Activated CD4-positive, alpha-beta T cell treated with anti-CD3 and anti-CD28 coated beads, Interleukin-2, amount 10 ng/mL, durations not matched to agents 7 days and 5 days (primary cell): Measurements from ENCODE around the gene ATG13. TPM values are rescaled to one million over a fixed set of nuclear protein-coding genes. Genes with fewer than 3 reads are reported as not detected.

Experiments
- CTCF ChIA-PET: fragments of 350-600 bp; sonication (Branson Sonifier 250); formaldehyde crosslinking; loops from one replicate; lab custom pipeline; 2021; ENCODE audit warnings: antibody characterized with exemption; lab: Charles Lee
- POLR2A ChIA-PET: fragments of 350-600 bp; sonication (Branson Sonifier 250); formaldehyde crosslinking; loops from one replicate; lab custom pipeline; 2021; ENCODE audit warnings: antibody characterized with exemption; lab: Charles Lee
- DNase-seq: peaks from one replicate; pipeline ENCODE4 v3.0.0-alpha.2; 2020
- H3K27ac Mint-ChIP-seq: one replicate; pipeline ENCODE4 v1.8.0; 2021; ENCODE audit warnings: mild to moderate bottlenecking, moderate library complexity, mixed read lengths
- H3K27me3 Mint-ChIP-seq: one replicate; pipeline ENCODE4 v1.8.0; 2021; ENCODE audit warnings: mixed read lengths
- H3K36me3 Mint-ChIP-seq: one replicate; pipeline ENCODE4 v1.8.0; 2021; ENCODE audit warnings: low read depth, mixed read lengths
- H3K4me1 Mint-ChIP-seq: one replicate; pipeline ENCODE4 v1.8.0; 2021; ENCODE audit warnings: mixed read lengths
- H3K4me3 Mint-ChIP-seq: one replicate; pipeline ENCODE4 v1.8.0; 2021; ENCODE audit warnings: mild to moderate bottlenecking, moderate library complexity, mixed read lengths
- H3K9me3 Mint-ChIP-seq: one replicate; pipeline ENCODE4 v1.8.0; 2021; ENCODE audit warnings: mixed read lengths
- total RNA-seq, 2 experiments: library from RNA; stranded (reverse); gene quantifications; one replicate each; pipeline ENCODE4 v1.2.3, GENCODE V29; 2021

The ATG13 gene
- total RNA-seq, 2 experiments from 2014 or later, result 56.8 to 62.1 TPM

- CTCF ChIA-PET, result interaction anchor here (0.6 to 1.9 kb wide), 3 partner anchors 10 to 329 kb away, joined by 3 to 5 read pairs (median 4); no protein-coding TSS in a partner anchor
- Mint-ChIP-seq H3K27me3 (no peaks in the 10 kb centered on the region), H3K4me3 (no peak overlapping the region), H3K4me1 (peaks cover 16% of the 10 kb centered on the region), H3K27ac (no peak overlapping the region), H3K9me3 (no peaks in the 10 kb centered on the region), H3K36me3 (peaks cover 33% of the 10 kb centered on the region)
- POLR2A ChIA-PET, result interaction anchor here (0.7 kb wide), 1 partner anchor 523 kb away, joined by 3 read pairs; no protein-coding TSS in a partner anchor
- DNase-seq, result no peak
These were observed 63.5 kb downstream of the ATG13 start for GRCh38 chr11:46680815-46681214.

GRCh38 chr11:46681814-46682213 is 64.5 kb downstream of the ATG13 start:
- peaks cover 9% of the 10 kb centered on the region for H3K4me1 Mint-ChIP-seq
- POLR2A ChIA-PET, result no interaction called here

GRCh38 chr11:46682773-46683752 is 65.7 kb downstream of the ATG13 start:
- H3K9me3 Mint-ChIP-seq, result no peaks in the 10 kb centered on the region
- DNase-seq, result no peak
- ChIA-PET CTCF (interaction anchor here (0.8 to 1.8 kb wide), 3 partner anchors 12 to 67 kb away, joined by 3 to 6 read pairs (median 5); no protein-coding TSS in a partner anchor), POLR2A (no interaction called here)
- H3K27ac Mint-ChIP-seq, result no peak overlapping the region
- H3K36me3 Mint-ChIP-seq, result peaks cover 37% of the 10 kb centered on the region
- peaks cover 4% of the 10 kb centered on the region for H3K4me1 Mint-ChIP-seq
- H3K27me3 Mint-ChIP-seq, result no peaks in the 10 kb centered on the region
- H3K4me3 Mint-ChIP-seq, result no peak overlapping the region

More at GRCh38 chr11:46681814-46682213, 64.5 kb downstream of the ATG13 start:
- no peaks in the 10 kb centered on the region for H3K27me3 Mint-ChIP-seq
- no peak for DNase-seq
- H3K4me3 Mint-ChIP-seq, result no peak overlapping the region
- no peak overlapping the region for H3K27ac Mint-ChIP-seq
- H3K36me3 Mint-ChIP-seq, result peaks cover 33% of the 10 kb centered on the region
- CTCF ChIA-PET, result interaction anchor here (1.9 kb wide), 1 partner anchor 12 kb away, joined by 5 read pairs; no protein-coding TSS in a partner anchor
- H3K9me3 Mint-ChIP-seq, result no peaks in the 10 kb centered on the region

DNA sequence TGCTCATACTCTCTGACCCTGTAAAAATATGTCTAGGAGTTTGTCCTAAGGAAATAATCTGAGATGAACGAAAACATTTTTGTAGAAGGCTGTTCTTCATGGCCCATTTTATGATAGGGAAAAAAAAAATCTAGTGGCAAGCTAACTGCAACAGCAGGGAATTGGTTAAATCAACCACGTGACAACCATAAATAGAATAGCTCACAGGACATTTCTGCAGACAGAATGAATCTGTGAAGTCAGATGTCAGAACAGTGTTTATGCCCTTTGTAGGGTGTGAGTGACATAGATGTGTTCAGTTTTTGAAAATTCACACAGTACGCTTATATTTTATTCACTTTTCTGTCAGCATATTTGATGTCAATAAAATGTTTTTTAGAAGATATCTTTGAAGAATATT is 67.0 kb downstream of the ATG13 start:
- DNase-seq, result no peak
- no peaks in the 10 kb centered on the region for H3K27me3 Mint-ChIP-seq
- ChIA-PET POLR2A (no interaction called here), CTCF (interaction anchor here (0.5 to 2.3 kb wide), 5 partner anchors 10 to 68 kb away, joined by 3 to 8 read pairs (median 3); no protein-coding TSS in a partner anchor)
- H3K27ac Mint-ChIP-seq, result no peak overlapping the region
- peaks cover 4% of the 10 kb centered on the region for H3K4me1 Mint-ChIP-seq
- H3K9me3 Mint-ChIP-seq, result no peaks in the 10 kb centered on the region
- no peak overlapping the region for H3K4me3 Mint-ChIP-seq
- peaks cover 39% of the 10 kb centered on the region for H3K36me3 Mint-ChIP-seq

DNA sequence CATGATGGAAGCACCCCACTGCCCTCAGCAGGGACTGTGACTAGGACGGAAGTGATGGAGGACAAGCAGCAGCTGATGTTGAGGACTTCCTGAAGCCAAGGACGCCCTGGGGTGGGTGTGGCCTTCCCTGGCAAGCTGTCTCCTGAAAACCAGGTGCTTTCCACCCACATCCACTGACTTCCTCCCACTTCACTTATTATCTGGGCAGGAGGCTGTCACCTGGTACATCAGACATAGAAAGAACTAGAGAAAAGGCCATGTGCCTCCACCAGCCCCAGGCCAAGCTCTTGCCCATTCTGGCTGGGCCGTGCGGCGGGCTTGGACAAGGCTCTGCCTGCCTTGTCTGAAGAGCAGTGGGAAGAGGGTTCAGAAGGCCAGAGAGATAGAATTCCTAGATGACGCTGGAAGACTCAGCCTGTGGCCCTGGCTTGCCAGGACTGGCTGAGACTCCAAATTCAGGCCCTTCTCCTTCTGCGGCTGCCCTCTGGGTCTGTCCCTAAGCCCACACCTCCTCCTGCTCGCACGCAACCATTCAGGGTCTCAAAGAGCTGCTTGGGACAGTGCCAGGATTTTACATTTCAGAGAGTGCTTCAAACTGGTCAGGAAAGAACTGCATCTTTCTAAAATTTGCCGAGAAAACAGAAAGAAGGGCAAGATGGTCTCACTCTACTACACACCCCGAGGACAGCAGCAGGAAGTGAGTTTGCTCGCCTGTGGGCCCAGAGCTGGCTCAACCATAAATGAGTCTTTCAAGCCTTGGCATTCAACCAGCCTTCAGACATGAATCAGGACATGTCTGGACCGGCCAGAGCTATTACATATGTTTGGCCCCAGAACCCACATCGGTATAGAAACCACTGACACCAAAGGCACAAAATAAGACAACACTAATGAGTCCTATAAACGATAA is 69.8 kb downstream of the ATG13 start:
- POLR2A ChIA-PET, result no interaction called here
- Mint-ChIP-seq H3K9me3 (no peaks in the 10 kb centered on the region), H3K4me3 (no peak overlapping the region), H3K27me3 (no peaks in the 10 kb centered on the region), H3K4me1 (peaks cover 4% of the 10 kb centered on the region), H3K27ac (peak overlapping the region; percentile 50), H3K36me3 (peaks cover 34% of the 10 kb centered on the region)
- CTCF ChIA-PET, result interaction anchor here (0.5 to 1.7 kb wide), 3 partner anchors 9 to 50 kb away, joined by 3 to 4 read pairs (median 3); no protein-coding TSS in a partner anchor
- DNase-seq, result no peak

DNA sequence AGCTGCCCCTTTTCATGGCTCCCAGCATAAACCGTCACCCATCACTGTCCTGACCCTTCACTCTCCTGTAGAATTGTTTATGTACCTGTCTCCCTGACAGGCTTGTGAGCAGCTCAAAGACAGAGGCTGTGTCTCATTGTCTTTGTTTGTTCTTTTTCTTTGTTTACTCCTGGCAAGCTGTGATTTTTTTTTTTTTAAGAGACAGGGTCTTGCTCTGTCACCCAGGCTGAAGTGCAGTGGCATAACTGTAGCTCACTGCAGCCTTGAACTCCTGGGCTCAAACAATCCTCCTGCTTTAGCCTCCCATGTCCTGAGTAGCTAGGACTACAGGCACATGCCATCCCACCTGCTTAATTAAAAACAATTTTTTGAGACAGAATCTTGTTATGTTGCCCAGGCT is 73.3 kb downstream of the ATG13 start:
- no peaks in the 10 kb centered on the region for H3K27me3 Mint-ChIP-seq
- no peak for DNase-seq
- H3K4me3 Mint-ChIP-seq, result no peak overlapping the region
- no peaks in the 10 kb centered on the region for H3K9me3 Mint-ChIP-seq
- peaks cover 42% of the 10 kb centered on the region for H3K36me3 Mint-ChIP-seq
- ChIA-PET POLR2A (interaction anchor here (0.6 kb wide), 1 partner anchor 16 kb away, joined by 3 read pairs; no protein-coding TSS in a partner anchor), CTCF (interaction anchor here (0.6 to 0.9 kb wide), 3 partner anchors 16 to 30 kb away, joined by 3 to 5 read pairs (median 4); no protein-coding TSS in a partner anchor)
- peaks cover 5% of the 10 kb centered on the region for H3K4me1 Mint-ChIP-seq
- no peak overlapping the region for H3K27ac Mint-ChIP-seq

- H3K4me1 Mint-ChIP-seq, result peaks cover 6% of the 10 kb centered on the region
- H3K27ac Mint-ChIP-seq, result no peak overlapping the region
- DNase-seq, result no peak
- ChIA-PET CTCF (interaction anchor here (1.9 kb wide), 1 partner anchor 22 kb away, joined by 4 read pairs; no protein-coding TSS in a partner anchor), POLR2A (no interaction called here)
- H3K36me3 Mint-ChIP-seq, result peaks cover 37% of the 10 kb centered on the region
- H3K4me3 Mint-ChIP-seq, result no peak overlapping the region
- no peaks in the 10 kb centered on the region for H3K9me3 Mint-ChIP-seq
- H3K27me3 Mint-ChIP-seq, result no peaks in the 10 kb centered on the region
These were observed 75.1 kb downstream of the ATG13 start for GRCh38 chr11:46692450-46692849.

DNA sequence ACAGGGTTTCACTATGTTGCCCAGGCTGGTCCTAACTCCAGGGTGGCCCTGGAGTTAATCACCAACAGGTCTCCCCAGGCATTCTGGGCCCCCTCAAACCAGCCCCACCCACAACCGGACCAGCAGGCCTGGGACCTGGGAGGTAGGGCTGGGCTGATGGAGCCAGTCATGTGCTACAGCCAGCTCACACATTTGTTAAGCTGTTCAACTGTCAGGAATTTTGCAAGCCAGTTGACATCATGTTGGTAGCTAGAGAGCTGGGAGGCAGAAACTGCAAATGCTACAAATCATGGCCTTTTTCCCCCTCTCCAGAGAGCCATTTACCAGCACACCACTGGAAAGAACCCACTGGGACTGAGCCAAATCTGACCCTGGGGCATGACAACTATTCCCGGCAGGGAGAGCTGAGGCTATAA is 76.3 kb downstream of the ATG13 start:
- POLR2A ChIA-PET, result no interaction called here
- H3K9me3 Mint-ChIP-seq, result no peaks in the 10 kb centered on the region
- no peak for DNase-seq
- H3K4me1 Mint-ChIP-seq, result peaks cover 14% of the 10 kb centered on the region
- H3K27me3 Mint-ChIP-seq, result no peaks in the 10 kb centered on the region
- H3K4me3 Mint-ChIP-seq, result no peak overlapping the region
- peaks cover 32% of the 10 kb centered on the region for H3K36me3 Mint-ChIP-seq
- CTCF ChIA-PET, result interaction anchor here (0.7 to 1.9 kb wide), 2 partner anchors 23 to 51 kb away, joined by 4 read pairs; no protein-coding TSS in a partner anchor
- no peak overlapping the region for H3K27ac Mint-ChIP-seq

DNA sequence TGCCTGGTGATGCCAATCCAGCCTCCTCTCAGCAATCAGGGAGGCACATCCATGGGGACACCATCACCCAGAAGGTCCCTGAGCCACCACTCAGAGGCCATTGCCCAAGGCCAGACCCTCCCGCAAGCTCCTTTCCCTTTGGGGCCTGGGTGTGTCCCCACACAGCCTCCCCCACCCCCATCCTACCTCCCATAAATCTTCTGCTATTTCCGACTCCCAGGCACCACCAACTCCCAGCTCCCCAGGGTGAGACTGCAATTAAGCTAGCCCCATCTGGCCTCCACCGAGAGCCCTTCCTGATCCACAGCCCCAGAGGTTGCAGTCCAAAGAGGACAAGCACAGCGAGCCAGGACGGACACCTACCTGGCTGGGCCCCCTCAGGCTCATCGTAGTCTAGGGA is 76.7 kb downstream of the ATG13 start:
- POLR2A ChIA-PET, result no interaction called here
- no peak overlapping the region for H3K4me3 Mint-ChIP-seq
- no peaks in the 10 kb centered on the region for H3K9me3 Mint-ChIP-seq
- H3K4me1 Mint-ChIP-seq, result peaks cover 19% of the 10 kb centered on the region
- DNase-seq, result no peak
- no peak overlapping the region for H3K27ac Mint-ChIP-seq
- H3K36me3 Mint-ChIP-seq, result peaks cover 33% of the 10 kb centered on the region
- CTCF ChIA-PET, result no interaction called here
- no peaks in the 10 kb centered on the region for H3K27me3 Mint-ChIP-seq

DNA sequence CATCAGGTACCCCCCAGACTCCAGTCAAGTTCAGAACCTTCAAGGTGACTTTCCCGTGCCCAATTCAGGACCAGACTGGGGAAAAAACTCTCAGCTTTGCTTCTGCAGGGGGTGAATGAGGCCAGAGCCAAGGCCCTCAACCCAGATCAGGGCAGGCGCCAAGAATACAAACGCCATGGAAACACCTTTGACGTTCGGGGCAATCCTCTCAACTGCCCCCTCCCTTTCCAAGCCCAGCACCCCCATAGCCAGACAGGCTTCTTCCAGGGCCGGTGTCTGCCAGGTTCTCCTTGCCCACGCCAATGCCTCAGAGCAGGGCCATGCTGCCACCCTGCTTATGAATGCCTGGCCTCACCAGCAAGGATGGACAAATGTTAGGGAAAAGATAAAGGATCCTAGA is 77.3 kb downstream of the ATG13 start:
- Mint-ChIP-seq H3K9me3 (no peaks in the 10 kb centered on the region), H3K27ac (peak overlapping the region; percentile 9), H3K4me3 (no peak overlapping the region), H3K27me3 (no peaks in the 10 kb centered on the region), H3K36me3 (peaks cover 33% of the 10 kb centered on the region), H3K4me1 (peaks cover 23% of the 10 kb centered on the region)
- no peak for DNase-seq
- ChIA-PET CTCF (interaction anchor here (1.5 kb wide), 1 partner anchor 12 kb away, joined by 3 read pairs; no protein-coding TSS in a partner anchor), POLR2A (no interaction called here)

DNA sequence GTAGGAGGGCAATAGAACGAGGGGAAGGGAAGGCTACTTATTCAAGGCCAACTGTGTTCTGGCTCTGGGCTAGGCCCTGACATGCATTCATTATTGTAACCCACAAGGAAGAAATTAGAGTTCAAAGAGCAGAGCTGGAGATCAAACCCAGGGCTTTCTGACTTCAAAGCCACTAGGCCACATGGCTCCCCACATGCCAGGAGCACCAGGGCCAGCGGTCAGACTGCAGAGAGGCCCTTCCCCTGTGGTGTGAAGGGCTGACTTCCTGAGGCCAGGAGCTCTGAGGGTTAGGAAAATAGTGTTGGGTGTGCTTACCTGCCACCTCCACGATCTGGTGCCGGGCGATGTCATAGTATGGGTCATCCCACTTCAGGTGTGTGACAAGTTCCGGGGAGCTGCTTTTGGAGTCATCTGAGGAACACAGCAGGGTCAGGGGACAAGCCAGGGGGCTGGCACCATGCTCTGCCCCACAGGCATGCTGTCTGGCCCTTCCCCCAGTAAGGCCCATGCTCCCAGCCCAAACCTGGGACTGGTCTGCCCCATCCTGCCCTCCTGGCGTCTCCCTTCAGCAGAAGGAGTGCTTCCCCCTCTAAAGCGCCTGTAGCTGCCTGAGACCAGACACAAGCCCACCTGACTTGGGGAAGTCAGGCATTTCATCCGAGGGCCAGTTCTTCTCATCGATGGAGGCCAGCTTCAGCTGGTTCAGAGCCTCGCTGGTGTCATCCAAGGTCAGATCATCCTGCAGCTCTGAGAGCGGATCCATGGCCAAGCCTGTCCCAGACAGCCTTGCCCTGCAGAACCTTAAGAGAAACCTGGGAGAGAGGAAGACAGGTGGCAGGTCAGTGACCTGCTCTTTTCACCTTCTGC is 78.2 kb downstream of the ATG13 start:
- Mint-ChIP-seq H3K4me3 (no peak overlapping the region), H3K9me3 (no peaks in the 10 kb centered on the region), H3K27me3 (no peaks in the 10 kb centered on the region), H3K27ac (no peak overlapping the region), H3K36me3 (peaks cover 35% of the 10 kb centered on the region), H3K4me1 (peaks cover 28% of the 10 kb centered on the region)
- ChIA-PET CTCF (interaction anchor here (1.3 to 1.5 kb wide), 2 partner anchors 11 to 16 kb away, joined by 3 read pairs; no protein-coding TSS in a partner anchor), POLR2A (no interaction called here)
- DNase-seq, result no peak
